Measurements from ENCODE around the gene PHF14.
"Not testable (repeated sequence)": the region's sequence is repeated elsewhere in the genome, so short reads cannot be mapped to it uniquely, and the experiment has no call there.

Gene PHF14

GRCh38 chr7:10973061-10973941 lies at the start of gene PHF14:
TSS of gene PHF14 (plus strand) at chr7:10973872. CDS start at chr7:10974324, 452 bp downstream.
- peak; percentile 95 for DNase-seq

- no peak for DNase-seq
Measured at GRCh38 chr7:10924370-10924769, 49.3 kb upstream of the PHF14 start.

DNA sequence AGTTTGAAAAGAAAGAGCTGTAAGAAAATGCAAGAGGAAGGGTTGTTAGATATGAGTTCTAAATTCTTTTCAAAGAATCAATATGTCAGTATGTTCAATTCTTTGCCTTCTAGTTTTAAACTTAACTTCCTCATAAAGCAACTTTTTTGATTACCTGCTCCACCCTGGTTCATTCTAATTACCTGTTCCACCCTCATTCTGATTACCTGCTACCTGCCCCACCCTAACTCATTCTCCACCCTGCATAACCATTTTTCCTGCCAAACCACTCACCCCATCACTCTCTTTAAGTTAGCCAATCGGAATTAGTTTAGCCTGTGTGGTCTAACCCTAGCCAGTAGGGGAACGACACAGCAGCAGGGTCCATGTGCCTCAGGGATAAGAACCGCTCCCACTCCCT lies 45.5 kb upstream of the PHF14 start:
- not testable (repeated sequence) for DNase-seq

DNA sequence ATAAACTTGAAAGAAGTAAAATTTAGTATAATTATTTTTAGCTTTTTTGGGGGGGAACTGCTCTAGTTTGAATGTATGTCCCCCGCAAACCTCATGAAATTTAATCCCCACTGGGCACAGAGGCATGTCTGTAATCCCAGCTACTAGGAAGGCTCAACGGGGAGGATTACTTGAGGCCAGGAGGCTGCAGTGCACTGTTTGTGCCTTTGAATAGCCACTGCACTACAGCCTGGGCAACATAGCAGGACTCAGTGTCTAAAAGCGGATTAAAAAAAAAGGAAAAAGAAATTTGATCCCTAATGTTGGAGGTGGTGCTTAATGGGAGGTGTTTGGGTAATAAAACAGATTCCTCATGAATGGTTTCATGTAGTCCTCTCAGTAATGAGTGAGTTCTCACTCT lies 43.1 kb upstream of the PHF14 start:
- DNase-seq = no peak

GRCh38 chr7:10931161-10931560 lies 42.5 kb upstream of the PHF14 start:
- no peak for DNase-seq

- DNase-seq = no peak
Measured at GRCh38 chr7:10934292-10934691, 39.4 kb upstream of the PHF14 start.

- no peak for DNase-seq
Measured at GRCh38 chr7:10939237-10939910, 34.3 kb upstream of the PHF14 start.

DNA sequence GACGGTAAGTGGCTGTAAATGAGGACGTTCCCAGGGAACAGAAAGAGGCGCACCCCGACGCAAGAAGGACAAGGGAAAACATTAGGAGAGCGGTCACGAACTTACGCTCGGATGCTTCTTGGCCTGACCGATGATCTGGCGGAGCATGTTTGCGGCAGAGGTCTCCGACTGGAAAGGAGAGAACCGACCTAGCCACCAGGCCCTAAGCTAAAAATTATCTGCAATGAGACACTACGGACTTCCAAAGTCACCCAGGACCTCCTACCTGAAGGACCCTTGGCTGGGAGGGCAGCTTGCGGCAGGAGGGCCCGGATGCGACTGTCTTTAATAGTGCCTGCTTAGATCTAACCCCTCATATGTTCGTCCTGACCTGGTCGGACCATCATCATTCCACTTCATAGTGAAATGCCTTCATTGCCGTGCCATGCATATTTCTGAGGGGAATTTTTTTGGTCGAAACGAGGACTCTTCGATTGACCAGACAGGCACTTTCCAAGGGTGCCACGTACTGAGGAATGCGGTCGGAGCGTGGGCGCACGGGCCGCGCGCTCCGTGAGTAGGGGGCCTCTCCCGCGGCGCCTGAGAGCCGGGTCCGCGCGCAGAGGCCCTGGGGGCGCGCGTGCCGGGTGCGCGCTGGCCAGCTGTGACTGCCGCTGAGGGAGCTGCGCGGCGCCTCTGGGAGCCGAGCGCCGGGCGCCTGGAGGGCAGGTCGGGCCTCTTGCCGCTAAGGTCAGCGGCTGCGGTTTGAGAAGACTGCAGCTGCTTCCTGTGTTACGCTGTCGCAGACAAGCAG lies 33.6 kb upstream of the PHF14 start:
- DNase-seq = peak; percentile 89

GRCh38 chr7:10940704-10941355 lies 32.8 kb upstream of the PHF14 start:
- peak; percentile 71 for DNase-seq

- no peak for DNase-seq
Measured at GRCh38 chr7:10950494-10950893, 23.2 kb upstream of the PHF14 start.

GRCh38 chr7:10950974-10951578 lies 22.6 kb upstream of the PHF14 start:
- DNase-seq = not testable (repeated sequence)

GRCh38 chr7:10952588-10952987 lies 21.1 kb upstream of the PHF14 start:
- DNase-seq = no peak

GRCh38 chr7:10953078-10953750 lies 20.5 kb upstream of the PHF14 start:
- DNase-seq = not testable (repeated sequence)

DNA sequence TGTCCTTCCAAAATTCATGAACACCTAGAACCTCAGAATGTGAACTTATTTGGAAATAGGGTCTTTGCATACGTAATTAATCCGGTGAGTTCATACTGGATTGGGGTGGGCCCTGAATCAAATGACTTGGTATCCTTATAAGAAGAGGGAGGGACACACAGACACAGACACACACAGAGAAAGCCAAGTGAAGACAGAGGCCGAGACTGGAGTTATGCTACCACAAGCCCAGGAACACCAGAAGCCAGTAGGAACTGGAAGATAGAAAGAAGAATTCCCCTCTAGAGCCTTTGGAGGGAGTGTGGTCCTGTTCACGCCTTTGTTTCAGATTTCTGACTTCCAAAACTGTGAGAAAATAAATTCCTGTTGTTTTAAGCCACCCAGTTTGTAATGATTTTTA lies 17.1 kb upstream of the PHF14 start:
- DNase-seq = no peak

- not testable (repeated sequence) for DNase-seq
Measured at GRCh38 chr7:10960242-10960641, 13.4 kb upstream of the PHF14 start.

DNA sequence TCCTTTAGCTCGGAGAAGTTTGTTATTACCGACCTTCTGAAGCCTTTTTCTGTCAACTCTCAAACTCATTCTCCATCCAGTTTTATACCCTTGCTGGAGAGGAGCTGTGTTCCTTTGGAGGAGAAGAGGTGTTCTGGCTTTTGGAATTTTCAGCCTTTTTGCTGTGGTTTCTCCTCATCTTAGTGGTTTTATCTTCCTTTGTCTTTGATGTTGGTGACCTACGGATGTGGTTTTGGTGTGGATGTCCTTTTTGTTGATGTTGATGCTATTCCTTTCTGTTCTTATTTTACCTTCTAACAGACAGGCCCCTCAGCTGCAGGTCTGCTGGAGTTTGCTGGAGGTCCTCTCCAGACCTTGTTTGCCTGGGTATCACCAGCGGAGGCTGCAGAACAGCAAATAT lies 8.7 kb upstream of the PHF14 start:
- DNase-seq = not testable (repeated sequence)

DNA sequence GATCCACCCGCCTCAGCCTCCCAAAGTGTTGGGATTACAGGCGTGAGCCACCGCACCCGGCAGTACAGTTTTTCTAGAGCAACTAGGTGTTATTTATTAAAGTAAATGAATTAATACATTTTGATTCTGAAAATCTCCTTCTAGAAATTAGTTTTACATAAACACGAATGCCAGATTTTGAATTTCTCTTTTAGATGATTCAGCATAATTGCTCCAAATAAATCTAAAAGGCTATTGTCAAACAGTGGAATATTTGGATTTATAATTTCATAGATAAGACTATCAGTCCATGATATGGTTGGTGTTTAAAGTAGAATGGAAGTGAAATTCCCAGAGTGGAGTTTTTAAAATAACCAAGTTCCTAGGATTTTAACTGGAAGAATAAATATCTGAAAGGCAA lies 1.5 kb upstream of the PHF14 start:
- no peak for DNase-seq

DNA sequence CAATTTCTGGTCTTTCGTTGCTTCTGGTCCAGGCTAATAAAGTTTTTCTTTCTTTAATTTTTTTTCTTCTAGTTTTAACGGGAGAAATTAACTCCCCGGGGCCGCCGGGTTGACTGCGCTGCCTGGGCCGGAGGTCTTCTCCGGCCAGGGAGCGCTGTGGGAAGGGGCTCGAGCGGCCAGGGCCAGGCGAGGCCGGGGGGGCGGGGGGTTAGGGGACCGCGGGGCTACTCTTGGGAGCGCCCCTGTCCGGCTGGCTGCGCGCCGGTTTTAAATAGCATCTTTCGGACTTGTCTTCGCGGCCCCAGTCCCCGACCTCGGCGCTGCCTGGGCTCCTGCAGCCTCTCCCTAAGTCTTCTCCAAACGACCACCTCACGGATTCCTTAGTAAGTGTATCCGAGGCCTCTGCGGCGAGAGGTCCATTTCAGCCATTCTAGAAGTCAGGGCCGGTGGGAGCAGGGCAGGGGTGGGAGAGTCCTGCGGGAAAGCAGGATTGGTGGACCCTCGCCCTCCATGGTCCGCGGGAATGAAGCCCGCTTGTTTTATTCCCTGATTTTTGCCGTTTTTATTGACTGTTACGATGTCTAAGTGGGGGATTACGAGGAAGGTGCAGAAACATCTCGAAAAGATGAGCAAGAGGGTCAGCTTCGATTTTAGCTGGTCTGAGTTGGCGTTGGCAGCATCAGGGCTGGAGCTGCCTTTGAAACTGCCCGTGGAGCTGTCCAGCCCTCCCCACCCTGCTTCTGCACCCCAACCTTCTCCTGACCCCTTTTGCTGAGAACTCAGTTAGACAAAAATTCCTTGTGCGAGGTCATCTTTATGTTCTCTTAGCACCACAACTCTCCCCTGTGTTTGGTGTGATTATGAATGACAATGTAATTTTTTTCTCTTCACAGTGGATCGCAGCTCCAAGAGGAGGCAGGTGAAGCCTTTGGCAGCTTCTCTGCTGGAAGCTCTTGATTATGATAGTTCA lies 555 bp downstream of the PHF14 start:
- peak; percentile 17 for DNase-seq

DNA sequence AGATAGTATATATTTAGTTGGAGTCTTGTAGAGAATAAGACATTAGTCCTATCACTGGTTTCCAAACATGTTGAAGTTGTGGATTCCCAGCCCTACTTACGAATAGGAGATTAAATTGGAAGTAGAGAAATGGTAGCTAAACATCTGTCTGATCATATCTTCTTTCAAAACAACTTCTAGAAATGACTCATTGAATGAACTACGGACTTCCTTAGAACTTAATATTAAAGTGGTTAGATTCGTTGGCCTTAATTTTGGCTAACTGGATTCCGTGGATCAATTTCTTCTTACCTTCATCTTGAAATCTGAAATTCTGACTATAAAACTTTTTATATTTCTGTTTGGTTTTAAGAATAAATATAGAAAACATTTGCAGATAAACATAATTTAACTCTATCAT lies 3.4 kb downstream of the PHF14 start:
- no peak for DNase-seq

- no peak for DNase-seq
Measured at GRCh38 chr7:10981317-10981716, 7.6 kb downstream of the PHF14 start.

- not testable (repeated sequence) for DNase-seq
Measured at GRCh38 chr7:10990748-10991147, 17.1 kb downstream of the PHF14 start.

Measured in NCI-H2029 treated with DMSO at 0.1 percent for 48 hours (cell line).